ENCODE results near the gene CHST13. TPM values are rescaled to one million over a fixed set of nuclear protein-coding genes. Genes with fewer than 3 reads are reported as not detected.

The CHST13 gene
- total and polyA plus RNA-seq, 7 donors = 0.25 to 0.66 (median 0.53) TPM; not detected in 3

- Histone ChIP-seq H3K27me3 (no peaks in the 10 kb centered on the region), H3K4me3 (no peak overlapping the region), H3K36me3 (no peaks in the 10 kb centered on the region), H3K4me1 (no peaks in the 10 kb centered on the region), H3K9me3 (no peaks in the 10 kb centered on the region), H3K27ac (no peak overlapping the region)
- 86 to 92% methylated on average over 14 of the region's 14 CpGs for WGBS, 2 donors
- no peak for DNase-seq
- TF ChIP-seq POLR2AphosphoS5 (IDR thresholded peaks at IDR 0.05) = no peak
- no peak for TF ChIP-seq CTCF (IDR thresholded peaks at IDR 0.05)
- no peak for TF ChIP-seq POLR2A (IDR thresholded peaks at IDR 0.05)
- no peak for TF ChIP-seq EP300 (IDR thresholded peaks at IDR 0.05)
- intact Hi-C loops (cut with DNase I) = no loop called here
Measured at GRCh38 chr3:126488185-126488584, 35.8 kb upstream of the CHST13 start.

- TF ChIP-seq POLR2AphosphoS5 (IDR thresholded peaks at IDR 0.05) = no peak
- TF ChIP-seq POLR2A (IDR thresholded peaks at IDR 0.05) = no peak
- TF ChIP-seq EP300 (IDR thresholded peaks at IDR 0.05) = no peak
- no peak for TF ChIP-seq CTCF (IDR thresholded peaks at IDR 0.05)
- H3K9me3 ChIP-seq = no peaks in the 10 kb centered on the region
- 90 to 94% methylated on average over 16 of the region's 16 CpGs for WGBS, 2 donors
- H3K27me3 ChIP-seq = no peaks in the 10 kb centered on the region
- intact Hi-C loops (cut with DNase I) = no loop called here
- no peak overlapping the region for H3K27ac ChIP-seq
- H3K36me3 ChIP-seq = no peaks in the 10 kb centered on the region
- no peaks in the 10 kb centered on the region for H3K4me1 ChIP-seq
- DNase-seq = no peak
- H3K4me3 ChIP-seq = no peak overlapping the region
Measured at GRCh38 chr3:126488886-126489569, 34.9 kb upstream of the CHST13 start.

GRCh38 chr3:126490619-126491018, 33.3 kb upstream of the CHST13 start:
- H3K4me3 ChIP-seq = no peak overlapping the region
- H3K36me3 ChIP-seq = no peaks in the 10 kb centered on the region
- intact Hi-C loops (cut with DNase I) = no loop called here
- whole genome bisulfite sequencing, 2 donors = 62 to 87% methylated on average over 6 of the region's 6 CpGs
- no peaks in the 10 kb centered on the region for H3K27me3 ChIP-seq
- H3K27ac ChIP-seq = no peak overlapping the region
- H3K4me1 ChIP-seq = no peaks in the 10 kb centered on the region
- TF ChIP-seq CTCF (IDR thresholded peaks at IDR 0.05) = no peak
- TF ChIP-seq EP300 (IDR thresholded peaks at IDR 0.05) = no peak
- TF ChIP-seq POLR2A (IDR thresholded peaks at IDR 0.05) = no peak
- TF ChIP-seq POLR2AphosphoS5 (IDR thresholded peaks at IDR 0.05) = no peak
- no peaks in the 10 kb centered on the region for H3K9me3 ChIP-seq
- no peak for DNase-seq

GRCh38 chr3:126491221-126492013, 32.5 kb upstream of the CHST13 start:
- H3K9me3 ChIP-seq = no peaks in the 10 kb centered on the region
- TF ChIP-seq EP300 (IDR thresholded peaks at IDR 0.05) (no peak), CTCF (IDR thresholded peaks at IDR 0.05) (no peak), POLR2A (IDR thresholded peaks at IDR 0.05) (no peak), POLR2AphosphoS5 (IDR thresholded peaks at IDR 0.05) (no peak)
- H3K4me3 ChIP-seq = no peak overlapping the region
- H3K27me3 ChIP-seq = no peaks in the 10 kb centered on the region
- DNase-seq = no peak
- 88 to 90% methylated on average over 21 of the region's 21 CpGs for WGBS, 2 donors
- H3K27ac ChIP-seq = no peak overlapping the region
- H3K36me3 ChIP-seq = no peaks in the 10 kb centered on the region
- intact Hi-C loops (cut with DNase I) = no loop called here
- no peaks in the 10 kb centered on the region for H3K4me1 ChIP-seq

Measured in sigmoid colon (tissue), 7 donors.